ENCODE results near the gene RABGAP1L.

RABGAP1L gene

GRCh38 chr1:174880171-174880570, 720.9 kb downstream of the RABGAP1L start:
- ChIA-PET CTCF (no interaction called here), POLR2A (no interaction called here)

GRCh38 chr1:174883409-174883808, 724.1 kb downstream of the RABGAP1L start:
- no peak overlapping the region for H3K4me3 ChIP-seq (ENCODE audit: low read depth, low read length)
- ChIA-PET POLR2A (no interaction called here), CTCF (interaction anchor here (0.9 to 1.0 kb wide), 2 partner anchors 9 to 100 kb away, joined by 3 to 4 read pairs; no protein-coding TSS in a partner anchor)
- DNase-seq (ENCODE audit: low read depth, low spot score): peak; percentile 9
- TF ChIP-seq, protein P1, sequence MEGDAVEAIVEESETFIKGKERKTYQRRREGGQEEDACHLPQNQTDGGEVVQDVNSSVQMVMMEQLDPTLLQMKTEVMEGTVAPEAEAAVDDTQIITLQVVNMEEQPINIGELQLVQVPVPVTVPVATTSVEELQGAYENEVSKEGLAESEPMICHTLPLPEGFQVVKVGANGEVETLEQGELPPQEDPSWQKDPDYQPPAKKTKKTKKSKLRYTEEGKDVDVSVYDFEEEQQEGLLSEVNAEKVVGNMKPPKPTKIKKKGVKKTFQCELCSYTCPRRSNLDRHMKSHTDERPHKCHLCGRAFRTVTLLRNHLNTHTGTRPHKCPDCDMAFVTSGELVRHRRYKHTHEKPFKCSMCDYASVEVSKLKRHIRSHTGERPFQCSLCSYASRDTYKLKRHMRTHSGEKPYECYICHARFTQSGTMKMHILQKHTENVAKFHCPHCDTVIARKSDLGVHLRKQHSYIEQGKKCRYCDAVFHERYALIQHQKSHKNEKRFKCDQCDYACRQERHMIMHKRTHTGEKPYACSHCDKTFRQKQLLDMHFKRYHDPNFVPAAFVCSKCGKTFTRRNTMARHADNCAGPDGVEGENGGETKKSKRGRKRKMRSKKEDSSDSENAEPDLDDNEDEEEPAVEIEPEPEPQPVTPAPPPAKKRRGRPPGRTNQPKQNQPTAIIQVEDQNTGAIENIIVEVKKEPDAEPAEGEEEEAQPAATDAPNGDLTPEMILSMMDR (IDR thresholded peaks at IDR 0.05; ENCODE audit: insufficient read depth, low read length, missing control alignments): no peak

More at GRCh38 chr1:174880171-174880570, 720.9 kb downstream of the RABGAP1L start:
- no peak for DNase-seq (ENCODE audit: low read depth, low spot score)
- H3K4me3 ChIP-seq (ENCODE audit: low read depth, low read length): no peak overlapping the region
- TF ChIP-seq, protein P1 (IDR thresholded peaks at IDR 0.05; ENCODE audit: insufficient read depth, low read length, missing control alignments): no peak

GRCh38 chr1:174884038-174884437, 724.7 kb downstream of the RABGAP1L start:
- no peak for DNase-seq (ENCODE audit: low read depth, low spot score)
- POLR2A ChIA-PET: no interaction called here

GRCh38 chr1:174884566-174884965, 725.2 kb downstream of the RABGAP1L start:
- ChIA-PET POLR2A (no interaction called here), CTCF (no interaction called here)
- TF ChIP-seq, protein P1 (IDR thresholded peaks at IDR 0.05; ENCODE audit: insufficient read depth, low read length, missing control alignments): no peak
- H3K4me3 ChIP-seq (ENCODE audit: low read depth, low read length): no peak overlapping the region
- no peak for DNase-seq (ENCODE audit: low read depth, low spot score)

More at GRCh38 chr1:174884038-174884437, 724.7 kb downstream of the RABGAP1L start:
- H3K4me3 ChIP-seq (ENCODE audit: low read depth, low read length): no peak overlapping the region
- CTCF ChIA-PET: interaction anchor here (0.9 kb wide), 1 partner anchor 99 kb away, joined by 4 read pairs; no protein-coding TSS in a partner anchor
- TF ChIP-seq, protein P1 (IDR thresholded peaks at IDR 0.05; ENCODE audit: insufficient read depth, low read length, missing control alignments): no peak

- ChIA-PET POLR2A (no interaction called here), CTCF (no interaction called here)
- no peak for DNase-seq (ENCODE audit: low read depth, low spot score)
- H3K4me3 ChIP-seq (ENCODE audit: low read depth, low read length): no peak overlapping the region
- TF ChIP-seq, protein P1 (IDR thresholded peaks at IDR 0.05; ENCODE audit: insufficient read depth, low read length, missing control alignments): no peak
Measured at GRCh38 chr1:174890024-174890423, 730.7 kb downstream of the RABGAP1L start.

GRCh38 chr1:174892016-174892415, 732.7 kb downstream of the RABGAP1L start:
- TF ChIP-seq, protein P1 (IDR thresholded peaks at IDR 0.05; ENCODE audit: insufficient read depth, low read length, missing control alignments): no peak
- DNase-seq (ENCODE audit: low read depth, low spot score): no peak
- ChIA-PET CTCF (no interaction called here), POLR2A (no interaction called here)
- H3K4me3 ChIP-seq (ENCODE audit: low read depth, low read length): no peak overlapping the region
